ENCODE results near the gene SAP30BP. TPM values are rescaled to one million over a fixed set of nuclear protein-coding genes. Genes with fewer than 3 reads are reported as not detected.

SAP30BP gene
- total RNA-seq, 1 experiment from 2014 or later: 149 TPM

DNA sequence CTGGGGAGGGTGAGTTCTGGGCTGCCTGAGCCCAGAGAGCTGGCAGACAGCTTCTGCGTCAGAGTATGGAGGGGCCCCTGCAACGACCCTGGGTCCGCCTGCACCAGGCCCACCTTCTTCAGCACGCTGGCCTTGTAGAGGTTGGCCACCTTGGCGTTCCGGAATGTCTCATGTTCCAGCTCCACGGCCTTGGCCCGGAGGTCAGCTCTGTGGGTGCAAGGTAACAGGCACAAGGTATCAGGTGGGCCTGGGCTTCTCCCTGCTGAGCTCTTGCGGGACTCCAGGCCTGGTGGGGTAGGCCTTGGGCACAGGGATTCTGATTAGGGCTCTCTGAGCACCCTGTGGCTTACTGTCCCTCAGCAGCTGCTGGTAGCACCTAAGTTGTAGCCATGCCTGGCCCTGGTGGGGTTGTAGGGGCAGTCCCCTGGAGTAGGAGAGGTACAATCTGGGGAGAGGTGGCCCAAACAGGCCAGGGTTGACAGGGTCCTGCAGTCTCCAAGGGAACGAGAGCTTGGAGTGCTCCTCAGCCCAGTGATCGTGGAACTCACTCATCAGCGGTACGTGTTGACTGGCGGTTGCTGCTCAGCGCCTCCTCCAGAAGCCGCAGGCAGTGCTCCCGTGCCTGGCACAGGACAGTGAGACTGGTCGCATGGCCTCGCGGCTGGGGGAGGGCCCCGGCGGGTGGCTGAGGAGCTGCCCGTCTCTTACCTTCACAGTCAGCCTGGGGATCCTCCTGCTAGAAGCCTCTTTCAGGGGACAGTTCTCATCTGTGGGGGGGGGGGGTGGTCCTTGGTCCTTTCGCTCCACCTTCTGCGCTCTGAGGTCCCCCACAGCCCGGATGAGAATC, 36.8 kb upstream of the SAP30BP start:
- no peaks in the 10 kb centered on the region for H3K27me3 ChIP-seq (ENCODE audit: insufficient read depth, low read length)
- no peak overlapping the region for H3K9ac ChIP-seq (ENCODE audit: low read length)
- ChIA-PET RAD21 (ENCODE audit: low non-redundant PET in 1 of 2, low total read pairs in 2 of 2, uncharacterized antibody in 2 of 2, unreplicated experiment in 2 of 2) (interaction anchor here in 1 of 2 experiments (0.5 kb wide), 1 partner anchor 118 kb away, joined by 3 read pairs; no protein-coding TSS in a partner anchor), CTCF (interaction anchor here (1.3 to 2.4 kb wide), 4 partner anchors 10 to 117 kb away, joined by 3 to 12 read pairs (median 7); a partner anchor contains a TSS), POLR2A (interaction anchor here (1.1 to 1.5 kb wide), 3 partner anchors 29 to 150 kb away, joined by 3 to 5 read pairs (median 4); a partner anchor contains a TSS)
- H3K9me2 ChIP-seq (ENCODE audit: insufficient read depth): no peaks in the 10 kb centered on the region
- no peak overlapping the region for H3K27ac ChIP-seq (ENCODE audit: low read depth, low read length)
- H4K20me1 ChIP-seq (ENCODE audit: insufficient read depth): no peaks in the 10 kb centered on the region
- H3K9me3 ChIP-seq (ENCODE audit: control insufficient read depth in 1 of 2, insufficient read depth in 1 of 2, low read depth in 1 of 2, low read length in 2 of 2): no peaks in the 10 kb centered on the region
- intact Hi-C loops (cut with micrococcal nuclease): loop anchor here (5.0 kb wide), 1 partner anchor 113 kb away; the partner anchor contains the start of genes CASKIN2 and TSEN54
- no peak overlapping the region for H3K4me3 ChIP-seq (replicated peaks in 1 of 2; ENCODE audit: low read depth in 1 of 2, low read length in 2 of 2)
- peaks cover 15 to 22% of the 10 kb centered on the region in 2 experiments for H3K4me1 ChIP-seq (ENCODE audit: control insufficient read depth in 1 of 2, insufficient read depth in 2 of 2, low read length in 2 of 2)
- TF ChIP-seq JUND (IDR thresholded peaks at IDR 0.05): no peak
- no peak for TF ChIP-seq SP1 (IDR thresholded peaks at IDR 0.05; ENCODE audit: low read depth)
- no peak for TF ChIP-seq SIN3A (IDR thresholded peaks at IDR 0.05; ENCODE audit: low read depth)
- TF ChIP-seq ELF1 (IDR thresholded peaks at IDR 0.05; ENCODE audit: borderline replicate concordance, low read depth): no peak
- TF ChIP-seq ZFX (IDR thresholded peaks at IDR 0.05): no peak
- TF ChIP-seq EGR1 (IDR thresholded peaks at IDR 0.05; ENCODE audit: low read depth): no peak
- no peak for TF ChIP-seq CEBPB (IDR thresholded peaks at IDR 0.05; ENCODE audit: low read depth)
- TF ChIP-seq, protein P1, sequence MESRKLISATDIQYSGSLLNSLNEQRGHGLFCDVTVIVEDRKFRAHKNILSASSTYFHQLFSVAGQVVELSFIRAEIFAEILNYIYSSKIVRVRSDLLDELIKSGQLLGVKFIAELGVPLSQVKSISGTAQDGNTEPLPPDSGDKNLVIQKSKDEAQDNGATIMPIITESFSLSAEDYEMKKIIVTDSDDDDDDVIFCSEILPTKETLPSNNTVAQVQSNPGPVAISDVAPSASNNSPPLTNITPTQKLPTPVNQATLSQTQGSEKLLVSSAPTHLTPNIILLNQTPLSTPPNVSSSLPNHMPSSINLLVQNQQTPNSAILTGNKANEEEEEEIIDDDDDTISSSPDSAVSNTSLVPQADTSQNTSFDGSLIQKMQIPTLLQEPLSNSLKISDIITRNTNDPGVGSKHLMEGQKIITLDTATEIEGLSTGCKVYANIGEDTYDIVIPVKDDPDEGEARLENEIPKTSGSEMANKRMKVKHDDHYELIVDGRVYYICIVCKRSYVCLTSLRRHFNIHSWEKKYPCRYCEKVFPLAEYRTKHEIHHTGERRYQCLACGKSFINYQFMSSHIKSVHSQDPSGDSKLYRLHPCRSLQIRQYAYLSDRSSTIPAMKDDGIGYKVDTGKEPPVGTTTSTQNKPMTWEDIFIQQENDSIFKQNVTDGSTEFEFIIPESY (IDR thresholded peaks at IDR 0.05; ENCODE audit: extremely low read depth, insufficient replicate concordance, low read length): no peak
- no peak for TF ChIP-seq ATF3 (IDR thresholded peaks at IDR 0.05)
- no peak for TF ChIP-seq CTCF (IDR thresholded peaks at IDR 0.05 in 2 of 3, conservative IDR thresholded peaks at IDR 0.05 in 1 of 3; ENCODE audit: borderline replicate concordance in 1 of 3, insufficient read depth in 1 of 3, low read depth in 2 of 3, low read length in 2 of 3)
- no peak for TF ChIP-seq ZNF274 (IDR thresholded peaks at IDR 0.05; ENCODE audit: low read depth, low read length)
- no peak for TF ChIP-seq RAD21 (IDR thresholded peaks at IDR 0.05; ENCODE audit: low read depth)
- ATAC-seq (no peak), DNase-seq (ENCODE audit: low read depth, low spot score) (no peak)
- no peak overlapping the region for H2AFZ ChIP-seq (ENCODE audit: low read depth, low read length, poor library complexity, severe bottlenecking)
- H3K4me2 ChIP-seq (ENCODE audit: low read length): no peak overlapping the region
- H3K79me2 ChIP-seq (ENCODE audit: insufficient read depth, low read length): no peaks in the 10 kb centered on the region
- no TSS peak for BruUV-seq (replicated peaks)
- no peaks in the 10 kb centered on the region for H3K36me3 ChIP-seq (ENCODE audit: control insufficient read depth in 1 of 2, insufficient read depth in 2 of 2, low read length in 2 of 2)
